HL-60 (cell line): ENCODE results near the gene ICAM1.

Source experiments
- GABPA ChIP-seq: IDR thresholded peaks from 2 replicates; pipeline ENCODE4 v1.6.1; 2012; ENCODE audit warnings: low read depth
- SPI1 ChIP-seq: IDR thresholded peaks from 2 replicates; pipeline ENCODE4 v1.6.1; 2012; ENCODE audit warnings: low read depth, mild to moderate bottlenecking, borderline replicate concordance
- TF ChIP-seq, protein P1 (sequence below): IDR thresholded peaks from one replicate; pipeline ENCODE4 v1.5.1; 2011; ENCODE audit warnings: low read length, control low read depth, inconsistent platforms; ENCODE audit not compliant: insufficient read depth
- TF ChIP-seq, protein P2 (sequence below): IDR thresholded peaks from 2 replicates; pipeline ENCODE4 v1.6.1; 2012; ENCODE audit warnings: low read depth; ENCODE audit not compliant: insufficient replicate concordance

DNA sequence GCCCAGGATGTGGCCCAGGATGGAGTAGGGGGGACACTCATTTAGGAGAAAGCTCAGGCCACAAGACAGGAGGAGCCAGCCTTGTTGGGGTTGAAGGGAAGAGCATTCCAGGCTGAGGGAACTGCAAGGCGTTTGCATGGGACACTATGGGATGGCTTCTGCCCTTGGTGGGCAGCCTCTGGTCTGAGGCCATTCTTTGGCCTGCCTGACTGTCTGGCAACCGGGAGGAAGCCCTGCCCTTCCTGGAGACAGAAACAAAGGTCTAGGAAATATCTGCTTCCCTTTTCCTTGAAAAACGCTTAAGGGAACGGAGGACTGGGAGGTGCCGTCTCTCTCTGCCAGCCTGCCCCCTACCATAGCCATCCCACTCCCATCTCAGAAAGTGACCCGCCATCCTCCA, 2.8 kb upstream of the ICAM1 start:
- TF ChIP-seq, protein P1, sequence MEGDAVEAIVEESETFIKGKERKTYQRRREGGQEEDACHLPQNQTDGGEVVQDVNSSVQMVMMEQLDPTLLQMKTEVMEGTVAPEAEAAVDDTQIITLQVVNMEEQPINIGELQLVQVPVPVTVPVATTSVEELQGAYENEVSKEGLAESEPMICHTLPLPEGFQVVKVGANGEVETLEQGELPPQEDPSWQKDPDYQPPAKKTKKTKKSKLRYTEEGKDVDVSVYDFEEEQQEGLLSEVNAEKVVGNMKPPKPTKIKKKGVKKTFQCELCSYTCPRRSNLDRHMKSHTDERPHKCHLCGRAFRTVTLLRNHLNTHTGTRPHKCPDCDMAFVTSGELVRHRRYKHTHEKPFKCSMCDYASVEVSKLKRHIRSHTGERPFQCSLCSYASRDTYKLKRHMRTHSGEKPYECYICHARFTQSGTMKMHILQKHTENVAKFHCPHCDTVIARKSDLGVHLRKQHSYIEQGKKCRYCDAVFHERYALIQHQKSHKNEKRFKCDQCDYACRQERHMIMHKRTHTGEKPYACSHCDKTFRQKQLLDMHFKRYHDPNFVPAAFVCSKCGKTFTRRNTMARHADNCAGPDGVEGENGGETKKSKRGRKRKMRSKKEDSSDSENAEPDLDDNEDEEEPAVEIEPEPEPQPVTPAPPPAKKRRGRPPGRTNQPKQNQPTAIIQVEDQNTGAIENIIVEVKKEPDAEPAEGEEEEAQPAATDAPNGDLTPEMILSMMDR, result no peak
- TF ChIP-seq, protein P2, sequence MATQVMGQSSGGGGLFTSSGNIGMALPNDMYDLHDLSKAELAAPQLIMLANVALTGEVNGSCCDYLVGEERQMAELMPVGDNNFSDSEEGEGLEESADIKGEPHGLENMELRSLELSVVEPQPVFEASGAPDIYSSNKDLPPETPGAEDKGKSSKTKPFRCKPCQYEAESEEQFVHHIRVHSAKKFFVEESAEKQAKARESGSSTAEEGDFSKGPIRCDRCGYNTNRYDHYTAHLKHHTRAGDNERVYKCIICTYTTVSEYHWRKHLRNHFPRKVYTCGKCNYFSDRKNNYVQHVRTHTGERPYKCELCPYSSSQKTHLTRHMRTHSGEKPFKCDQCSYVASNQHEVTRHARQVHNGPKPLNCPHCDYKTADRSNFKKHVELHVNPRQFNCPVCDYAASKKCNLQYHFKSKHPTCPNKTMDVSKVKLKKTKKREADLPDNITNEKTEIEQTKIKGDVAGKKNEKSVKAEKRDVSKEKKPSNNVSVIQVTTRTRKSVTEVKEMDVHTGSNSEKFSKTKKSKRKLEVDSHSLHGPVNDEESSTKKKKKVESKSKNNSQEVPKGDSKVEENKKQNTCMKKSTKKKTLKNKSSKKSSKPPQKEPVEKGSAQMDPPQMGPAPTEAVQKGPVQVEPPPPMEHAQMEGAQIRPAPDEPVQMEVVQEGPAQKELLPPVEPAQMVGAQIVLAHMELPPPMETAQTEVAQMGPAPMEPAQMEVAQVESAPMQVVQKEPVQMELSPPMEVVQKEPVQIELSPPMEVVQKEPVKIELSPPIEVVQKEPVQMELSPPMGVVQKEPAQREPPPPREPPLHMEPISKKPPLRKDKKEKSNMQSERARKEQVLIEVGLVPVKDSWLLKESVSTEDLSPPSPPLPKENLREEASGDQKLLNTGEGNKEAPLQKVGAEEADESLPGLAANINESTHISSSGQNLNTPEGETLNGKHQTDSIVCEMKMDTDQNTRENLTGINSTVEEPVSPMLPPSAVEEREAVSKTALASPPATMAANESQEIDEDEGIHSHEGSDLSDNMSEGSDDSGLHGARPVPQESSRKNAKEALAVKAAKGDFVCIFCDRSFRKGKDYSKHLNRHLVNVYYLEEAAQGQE, result no peak
- TF ChIP-seq SPI1, result no peak
- no peak for TF ChIP-seq GABPA
